ENCODE measurements around the gene FOS.

- TF ChIP-seq, protein P1, sequence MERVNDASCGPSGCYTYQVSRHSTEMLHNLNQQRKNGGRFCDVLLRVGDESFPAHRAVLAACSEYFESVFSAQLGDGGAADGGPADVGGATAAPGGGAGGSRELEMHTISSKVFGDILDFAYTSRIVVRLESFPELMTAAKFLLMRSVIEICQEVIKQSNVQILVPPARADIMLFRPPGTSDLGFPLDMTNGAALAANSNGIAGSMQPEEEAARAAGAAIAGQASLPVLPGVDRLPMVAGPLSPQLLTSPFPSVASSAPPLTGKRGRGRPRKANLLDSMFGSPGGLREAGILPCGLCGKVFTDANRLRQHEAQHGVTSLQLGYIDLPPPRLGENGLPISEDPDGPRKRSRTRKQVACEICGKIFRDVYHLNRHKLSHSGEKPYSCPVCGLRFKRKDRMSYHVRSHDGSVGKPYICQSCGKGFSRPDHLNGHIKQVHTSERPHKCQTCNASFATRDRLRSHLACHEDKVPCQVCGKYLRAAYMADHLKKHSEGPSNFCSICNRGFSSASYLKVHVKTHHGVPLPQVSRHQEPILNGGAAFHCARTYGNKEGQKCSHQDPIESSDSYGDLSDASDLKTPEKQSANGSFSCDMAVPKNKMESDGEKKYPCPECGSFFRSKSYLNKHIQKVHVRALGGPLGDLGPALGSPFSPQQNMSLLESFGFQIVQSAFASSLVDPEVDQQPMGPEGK (CRISPR knock-in tag; IDR thresholded peaks at IDR 0.05; ENCODE audit: borderline replicate concordance) = no peak
- no peak for TF ChIP-seq ESRRG (CRISPR knock-in tag; IDR thresholded peaks at IDR 0.05)
- TF ChIP-seq POU6F1 (CRISPR knock-in tag; IDR thresholded peaks at IDR 0.05; ENCODE audit: borderline replicate concordance, low read depth) = no peak
- no peak for TF ChIP-seq PPARA (CRISPR knock-in tag; IDR thresholded peaks at IDR 0.05; ENCODE audit: borderline replicate concordance)
- TF ChIP-seq ZFP3 (CRISPR knock-in tag; IDR thresholded peaks at IDR 0.05) = no peak
- no peak for TF ChIP-seq ZNF565 (CRISPR knock-in tag; conservative IDR thresholded peaks at IDR 0.05; ENCODE audit: low read depth)
Measured at GRCh38 chr14:75299059-75299458, 20.4 kb downstream of the FOS start.

Data from SK-N-SH treated with all-trans-retinoic acid at 6 μM for 48 hours (cell line).